CD4-positive, alpha-beta T cell treated with Interleukin-4 for 1 hour (primary cell): ENCODE data around the gene IRF1.

Experiments
- DNase-seq, 2 donors: peaks; one replicate each; pipeline ENCODE4 v3.0.0-alpha.2; 2020 to 2022

Gene IRF1

DNA sequence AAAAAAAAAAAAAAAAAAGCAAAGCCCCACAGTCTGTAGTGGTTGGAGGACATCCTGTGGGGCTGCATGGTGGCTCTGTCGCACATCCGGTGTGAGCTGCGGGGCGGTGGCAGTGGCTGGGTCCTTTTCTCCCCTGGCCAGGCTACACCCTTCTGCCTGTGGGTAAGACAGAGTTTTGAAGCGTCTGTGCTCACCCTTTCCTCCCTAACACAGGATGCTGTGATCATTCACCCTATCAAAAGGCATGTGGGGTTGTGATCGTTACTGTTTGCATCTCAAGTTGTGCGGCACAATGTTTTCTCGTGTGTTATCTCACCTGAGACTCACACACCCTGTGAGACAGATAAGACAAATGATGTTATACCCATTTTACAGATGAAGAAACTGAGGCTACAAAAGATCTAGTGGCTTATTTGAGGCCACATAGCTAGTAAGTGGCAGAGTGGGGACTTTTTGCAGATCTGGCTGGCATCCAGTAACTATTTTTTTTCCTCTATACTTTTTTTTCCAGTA, 17.5 kb downstream of the IRF1 start:
- DNase-seq = peak; percentile 94 to 95

DNA sequence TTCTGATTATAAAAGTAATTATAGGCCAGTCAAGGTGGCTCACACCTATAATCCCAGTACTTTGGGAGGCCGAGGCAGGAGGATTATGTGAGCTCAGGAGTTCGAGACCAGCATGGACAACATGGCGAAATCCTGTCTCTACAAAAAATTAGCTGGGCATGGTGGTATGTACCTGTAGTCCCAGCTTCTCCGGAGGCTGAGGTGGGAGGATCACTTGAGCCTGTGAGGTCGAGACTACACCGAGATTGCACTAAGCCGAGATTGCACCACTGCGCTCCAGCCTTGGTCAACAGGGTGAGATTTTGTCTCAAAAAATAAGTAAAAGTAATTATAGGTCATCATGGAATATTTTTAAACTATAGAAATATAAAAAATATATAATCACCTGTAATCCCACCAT, 18.1 kb downstream of the IRF1 start:
- no peak for DNase-seq

DNA sequence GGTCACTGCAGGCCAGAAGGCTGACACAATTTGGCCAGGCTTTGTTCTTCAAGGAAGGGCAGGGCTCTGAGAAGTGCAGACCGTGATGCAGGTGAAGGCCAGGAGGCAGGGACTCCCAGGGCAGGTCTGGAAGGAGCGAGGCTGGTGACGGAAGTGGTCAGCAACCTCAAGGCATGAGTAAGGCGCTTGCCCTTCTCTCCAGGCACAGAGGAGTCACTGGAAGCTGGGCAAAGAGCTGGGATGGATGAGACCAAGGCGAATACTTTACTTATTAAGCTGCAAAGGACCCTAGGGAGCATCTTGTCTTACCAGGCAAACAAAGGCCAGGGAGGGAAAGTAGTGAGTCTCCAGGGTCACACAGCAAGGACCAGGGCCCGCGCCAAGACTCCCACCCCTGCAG, 18.6 kb downstream of the IRF1 start:
- no peak for DNase-seq

DNA sequence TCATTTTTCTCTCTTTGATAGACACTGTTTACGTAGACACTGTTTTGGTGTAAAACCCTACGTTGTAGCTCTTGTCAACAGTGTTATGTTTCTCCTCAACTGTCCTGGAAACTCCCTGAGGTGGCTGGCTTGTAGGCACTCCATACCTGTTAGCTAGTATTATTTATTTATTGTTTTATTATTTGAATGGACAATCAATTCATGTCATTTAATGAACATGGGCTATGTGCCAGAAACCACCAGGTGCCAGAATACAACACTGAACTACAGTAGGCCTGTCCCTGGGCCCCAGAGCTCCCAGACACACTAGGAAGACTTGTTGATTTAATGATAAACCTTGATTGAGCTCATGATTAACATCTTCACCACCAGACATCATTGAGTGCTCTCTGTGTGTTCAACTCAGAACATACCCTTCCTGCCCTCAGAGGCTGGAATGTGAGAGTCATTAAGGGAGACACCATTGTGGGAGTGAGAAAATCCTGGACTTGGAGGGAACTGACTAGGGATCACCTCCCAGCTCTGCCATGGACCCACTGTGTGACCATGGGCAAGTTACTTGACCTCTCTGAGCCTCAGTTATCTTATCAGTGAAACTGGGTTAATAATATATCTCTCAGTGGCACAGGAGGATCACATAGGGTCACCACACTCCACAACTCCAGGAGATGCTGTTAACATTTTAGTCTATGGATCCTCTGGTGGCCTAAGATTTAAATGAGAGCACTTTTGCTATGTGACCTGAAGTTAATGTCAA, 19.2 kb downstream of the IRF1 start:
- DNase-seq = peak in 1 of 2 donors; percentile 59

DNA sequence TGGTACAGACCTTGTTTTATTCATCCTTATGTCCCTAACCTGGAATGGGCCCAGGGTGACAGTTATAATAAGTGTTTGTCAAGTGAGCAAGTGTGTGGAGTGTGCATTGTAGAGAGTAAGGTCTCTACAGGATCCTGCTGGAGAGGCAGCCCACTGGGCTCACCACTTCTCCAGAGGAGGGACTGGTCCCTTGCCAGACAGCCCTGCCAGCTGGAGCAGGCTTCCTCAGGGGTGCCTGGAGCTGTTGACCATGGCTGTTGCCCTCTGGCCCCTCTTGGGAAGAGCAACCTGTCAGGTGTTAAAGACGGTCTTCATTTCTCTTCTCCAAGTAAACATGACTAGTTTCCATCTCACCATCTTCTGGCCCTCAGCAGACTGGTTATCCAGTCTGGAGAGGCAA, 20.0 kb downstream of the IRF1 start:
- DNase-seq = no peak

DNA sequence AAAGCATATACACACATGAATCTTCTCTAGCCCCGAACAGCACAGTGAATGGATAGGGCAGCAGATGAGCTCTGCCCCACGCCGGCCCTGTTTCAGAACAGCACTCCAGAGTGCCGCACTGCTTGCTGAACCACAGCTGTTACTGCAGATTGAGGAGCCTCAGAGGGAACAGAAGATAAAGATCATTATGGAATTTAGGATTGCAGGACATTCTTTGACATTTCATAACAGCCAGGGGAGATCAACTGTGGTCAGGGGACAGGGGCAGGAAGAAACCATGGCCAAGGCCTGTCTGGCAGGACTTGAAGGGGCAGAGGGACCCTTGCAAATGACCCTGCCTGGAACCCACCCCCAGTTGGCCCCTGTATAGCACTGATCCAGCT, 20.6 kb downstream of the IRF1 start:
- no peak for DNase-seq

DNA sequence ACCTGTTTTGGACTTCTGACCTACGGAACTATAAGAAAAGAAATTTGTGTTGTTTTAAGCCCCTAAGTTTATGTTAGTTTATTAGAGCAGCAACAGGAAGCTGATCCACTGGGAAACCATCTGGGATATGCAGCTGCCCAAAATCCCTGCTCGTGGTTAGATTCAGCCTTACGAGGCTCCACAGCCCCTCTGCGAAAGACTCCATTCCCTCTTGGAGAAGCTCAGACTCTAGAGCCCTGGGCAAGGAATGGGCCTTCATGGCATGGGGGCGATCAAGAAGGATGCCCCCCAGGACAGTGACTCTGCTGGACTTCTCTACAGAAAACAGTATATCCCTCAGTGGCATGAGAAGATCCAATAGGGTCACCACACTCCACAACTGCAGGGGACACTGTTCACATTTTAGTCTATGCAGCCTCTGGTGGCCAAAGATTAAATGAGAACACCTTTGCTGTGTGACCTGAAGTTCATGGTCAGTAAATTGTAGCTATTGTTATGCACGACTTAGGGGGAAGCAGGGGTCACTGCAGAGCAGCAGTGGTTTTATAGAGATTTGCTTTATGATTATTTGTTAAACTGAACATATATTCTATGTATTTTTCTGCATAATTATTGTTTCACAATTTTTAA, 21.1 kb downstream of the IRF1 start:
- DNase-seq = no peak

DNA sequence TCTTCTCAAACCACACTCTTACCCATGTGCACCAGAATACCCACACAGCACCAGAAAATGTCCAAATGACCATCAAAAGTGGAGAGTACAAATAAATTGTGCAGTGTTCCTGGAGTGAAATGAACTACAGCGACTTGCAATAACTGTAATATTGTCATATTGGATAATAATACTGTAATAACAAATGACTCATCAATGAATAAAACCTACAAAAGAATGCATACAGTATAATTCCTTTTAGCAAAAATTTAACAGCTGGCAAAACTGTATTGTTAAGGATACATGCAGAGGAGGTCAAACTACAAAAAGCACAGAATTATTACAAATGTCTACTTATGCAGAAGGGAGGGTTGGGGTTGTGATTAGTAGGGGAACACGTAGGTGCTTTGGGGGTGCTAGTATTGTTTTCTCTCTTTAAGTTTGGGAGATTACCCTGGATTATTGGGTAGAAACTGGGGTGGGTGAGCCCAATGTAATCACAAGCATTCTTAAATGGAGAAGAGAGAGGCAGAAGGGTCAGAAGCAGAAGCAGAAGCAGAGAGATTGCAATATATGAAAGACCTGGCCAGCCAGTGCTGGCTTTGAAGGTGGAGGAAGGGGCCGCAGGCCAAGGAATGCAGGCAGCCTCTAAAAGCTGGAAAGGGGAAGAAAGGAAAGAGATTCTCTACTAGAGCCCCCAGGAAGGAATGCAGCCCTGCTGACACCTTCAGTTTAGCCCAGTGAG, 21.8 kb downstream of the IRF1 start:
- no peak for DNase-seq

DNA sequence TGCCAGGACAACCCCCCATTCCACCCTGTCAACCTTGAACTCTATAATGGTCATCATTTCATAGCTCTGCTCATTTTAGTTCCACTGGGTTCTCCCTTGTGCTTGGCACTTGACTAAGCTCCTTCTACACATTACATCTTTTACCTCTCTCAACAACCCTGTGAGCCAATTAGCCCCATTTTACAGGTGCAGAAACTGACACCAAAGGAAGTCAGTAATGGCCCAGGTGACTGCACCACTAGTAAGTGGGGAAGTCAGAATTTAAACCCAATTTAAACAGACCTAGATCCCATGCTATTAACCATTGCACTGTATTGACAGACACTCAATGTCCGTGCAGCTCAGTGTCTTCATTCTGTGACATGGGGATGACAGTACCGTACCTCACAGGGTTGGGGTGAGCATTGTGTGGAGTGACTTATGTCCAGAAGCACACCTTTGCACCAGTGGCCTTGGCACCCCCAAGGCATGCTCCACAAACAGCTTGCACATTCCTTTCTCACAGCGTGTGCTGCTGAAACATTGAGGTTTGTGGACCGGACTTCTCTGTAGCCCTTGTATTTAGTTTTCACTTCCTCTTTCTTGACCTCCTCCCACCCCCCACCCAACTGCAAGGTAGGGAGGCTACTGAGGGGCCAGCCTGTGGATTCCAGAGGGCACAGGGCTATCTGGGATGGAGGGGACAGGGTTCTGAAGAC, 23.1 kb downstream of the IRF1 start:
- DNase-seq = no peak

DNA sequence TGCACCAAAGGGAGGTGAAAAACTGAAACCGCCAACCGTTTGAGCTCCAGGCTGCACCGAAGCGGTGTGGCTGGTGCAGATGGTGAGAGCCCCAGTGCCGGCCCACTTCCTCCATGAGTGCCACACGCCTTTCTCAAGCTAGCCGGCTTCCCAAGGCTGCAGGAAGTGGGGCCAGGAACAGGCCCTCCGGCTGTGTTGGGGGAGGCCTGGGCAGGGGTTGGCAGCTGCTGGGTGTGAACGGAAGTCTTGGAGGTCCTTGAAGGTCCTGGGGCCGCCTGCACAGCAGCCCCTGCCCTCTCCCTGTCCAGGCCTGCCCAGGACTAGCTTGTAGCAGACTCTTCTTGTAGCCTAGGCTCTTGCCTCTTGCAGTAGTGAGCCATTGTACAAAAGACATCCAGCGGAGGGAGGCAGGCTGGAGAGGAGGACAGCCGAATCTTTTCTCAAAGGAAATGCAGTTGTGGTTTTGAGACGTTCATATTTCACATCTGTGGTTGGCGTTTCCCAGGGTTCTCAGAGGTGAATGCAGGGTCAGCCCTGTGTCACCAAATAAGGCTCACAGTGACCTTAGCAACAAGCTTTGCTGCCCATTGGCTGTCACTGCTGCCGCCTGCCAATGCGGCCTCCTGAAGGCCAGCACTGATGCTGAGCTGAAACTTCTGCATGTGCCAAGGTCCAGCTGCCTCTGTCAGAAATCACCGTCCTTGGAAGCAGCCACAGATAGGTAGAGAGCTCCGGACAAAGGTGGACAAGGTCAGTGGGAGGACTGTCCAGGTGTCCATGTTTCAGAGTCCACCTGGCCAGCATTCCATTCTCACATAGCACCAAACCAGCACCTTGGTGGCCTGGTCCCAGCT, 23.9 kb downstream of the IRF1 start:
- peak; percentile 86 for DNase-seq

DNA sequence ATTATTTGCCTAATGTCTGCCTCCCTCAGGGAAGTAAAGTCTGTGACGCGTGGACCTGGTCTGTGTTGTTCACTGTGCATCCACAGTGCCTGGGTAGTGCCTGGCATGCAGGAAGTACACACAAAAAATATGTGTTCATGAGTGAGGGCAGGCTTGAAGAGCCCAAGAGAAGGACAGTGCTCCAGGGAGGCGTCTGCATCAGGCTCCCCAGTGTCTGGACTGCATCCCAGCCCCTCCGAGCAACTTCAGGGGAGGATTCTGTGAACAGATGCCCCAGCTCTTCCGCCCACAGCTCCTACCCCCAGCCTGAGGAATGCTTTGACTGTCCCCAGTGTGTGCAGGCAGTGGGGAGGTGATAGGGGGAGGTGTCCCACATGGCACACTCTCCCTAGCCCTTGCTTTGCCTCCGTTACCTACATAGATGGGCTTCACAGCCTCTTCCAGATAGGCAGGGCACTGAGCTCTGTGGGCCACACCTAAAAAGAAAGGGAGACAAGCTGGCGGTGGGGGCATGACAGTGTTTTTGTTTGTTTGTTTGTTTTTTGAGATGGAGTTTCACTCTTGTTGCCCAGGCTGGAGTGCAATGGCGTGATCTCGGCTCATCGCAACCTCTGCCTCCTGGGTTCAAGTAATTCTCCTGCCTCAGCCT, 25.4 kb downstream of the IRF1 start:
- DNase-seq = no peak

DNA sequence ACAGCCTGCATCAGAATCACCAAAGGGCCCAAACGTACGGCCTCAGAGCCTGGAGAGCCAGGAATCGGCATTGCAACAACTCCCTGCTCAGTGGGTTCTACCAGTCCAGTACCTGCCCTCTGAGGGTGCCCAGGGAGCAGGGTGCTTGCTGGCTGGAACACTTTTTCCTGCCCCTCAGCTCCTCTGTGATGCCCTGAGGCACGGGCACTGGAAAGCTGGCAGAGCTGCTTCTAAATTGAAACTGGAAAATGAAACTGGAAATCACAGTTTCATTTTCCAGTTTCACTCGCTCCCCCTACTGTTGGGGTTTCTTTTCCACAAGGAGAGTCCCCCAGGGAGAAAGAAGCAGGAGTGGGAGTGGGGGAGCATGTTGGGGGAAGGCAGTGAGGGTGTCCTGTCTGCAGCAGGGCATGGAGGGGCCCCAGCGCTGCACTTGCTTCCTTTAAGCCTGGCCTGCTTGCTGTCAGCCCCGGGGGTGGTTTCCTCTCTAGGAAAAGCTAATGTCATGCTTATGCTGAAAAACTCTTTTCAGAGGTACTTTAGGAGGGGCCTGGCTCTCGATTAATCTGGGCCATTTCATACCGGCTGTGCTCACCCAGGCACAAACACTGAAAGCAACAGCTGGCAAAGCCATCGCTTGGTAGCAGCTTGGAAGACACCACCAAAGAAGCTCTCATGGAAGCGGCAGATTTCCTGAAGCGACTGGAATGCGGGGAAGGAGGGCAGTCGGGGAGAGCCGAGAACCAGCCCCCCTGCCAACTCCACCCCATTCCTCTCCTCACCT, 26.2 kb downstream of the IRF1 start:
- DNase-seq = peak; percentile 29 to 43

DNA sequence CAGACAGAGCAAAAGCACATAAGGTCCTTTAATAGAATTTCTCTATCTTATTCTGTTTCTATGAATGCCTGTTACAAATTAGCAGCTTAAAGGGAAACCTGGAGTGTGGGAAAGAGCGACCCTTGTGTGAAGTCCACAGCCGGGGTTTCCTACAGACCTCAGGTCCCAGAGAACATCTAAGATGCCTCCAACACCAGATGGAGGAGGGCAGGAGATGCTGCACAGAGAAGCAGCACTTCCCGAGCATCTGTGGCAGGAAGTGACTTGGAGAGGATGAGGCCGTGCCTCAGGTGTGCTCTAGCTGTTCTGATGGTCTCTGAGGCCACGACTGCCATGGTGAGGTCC, 26.8 kb downstream of the IRF1 start:
- no peak for DNase-seq

DNA sequence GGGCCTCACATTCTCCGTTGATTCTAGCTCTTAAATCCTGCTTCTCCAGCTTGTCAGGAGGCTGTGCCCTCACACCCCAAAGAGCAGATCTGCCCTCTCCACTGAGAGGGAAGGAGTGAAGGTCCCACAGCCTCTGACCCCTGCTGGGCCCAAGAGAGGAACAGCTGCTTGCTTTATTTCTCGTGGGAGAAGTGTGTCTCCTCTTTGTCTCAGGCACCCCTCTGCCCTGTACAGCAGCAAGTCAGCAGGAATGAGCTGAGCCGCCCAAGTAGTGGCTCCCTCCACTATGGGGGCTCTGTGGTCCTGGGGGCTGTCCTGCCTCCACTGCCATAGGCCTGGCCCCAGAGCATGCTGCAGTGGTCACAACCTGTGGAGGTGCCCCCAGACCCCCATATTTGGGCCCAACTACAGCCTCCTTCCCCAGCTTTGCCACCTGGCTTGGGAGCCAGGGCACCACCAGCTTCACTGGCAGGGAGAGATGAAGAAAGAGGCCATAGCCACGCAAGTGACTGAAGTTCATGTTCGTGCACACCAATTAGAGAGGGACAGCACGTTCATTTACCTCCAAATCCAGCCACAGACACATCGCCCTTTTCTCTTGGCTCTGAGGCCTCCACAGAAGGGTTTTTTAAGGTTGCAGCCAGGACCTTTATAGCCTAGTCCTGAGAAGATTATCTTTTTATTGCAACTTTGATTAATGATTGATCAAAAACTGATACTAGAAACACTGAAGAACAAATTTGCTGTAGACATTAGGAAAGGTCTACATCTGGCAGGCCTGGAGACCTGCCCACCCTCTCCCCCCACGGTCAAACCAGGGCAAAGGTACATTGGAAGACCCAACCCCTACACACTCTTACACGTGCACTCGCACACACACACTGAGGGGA, 27.5 kb downstream of the IRF1 start:
- no peak for DNase-seq

DNA sequence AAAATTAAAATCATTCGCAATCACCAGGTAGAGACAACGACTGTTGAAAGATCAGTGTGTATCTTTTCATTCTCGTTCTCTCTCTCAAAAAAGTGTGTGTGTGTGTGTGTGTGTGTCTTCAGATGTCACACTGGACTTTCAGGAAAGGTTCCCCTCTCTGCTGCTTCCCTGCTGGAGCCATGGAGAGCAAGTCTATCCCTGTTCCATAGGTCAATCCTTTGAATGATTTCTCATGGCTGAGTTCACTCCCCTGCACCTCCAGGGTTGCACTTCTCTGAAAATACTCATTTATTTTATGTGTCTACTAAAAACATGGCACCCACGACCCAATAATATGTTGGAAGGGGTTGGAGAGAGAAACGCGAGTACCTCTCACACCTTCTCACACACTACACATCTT, 28.2 kb downstream of the IRF1 start:
- no peak for DNase-seq

DNA sequence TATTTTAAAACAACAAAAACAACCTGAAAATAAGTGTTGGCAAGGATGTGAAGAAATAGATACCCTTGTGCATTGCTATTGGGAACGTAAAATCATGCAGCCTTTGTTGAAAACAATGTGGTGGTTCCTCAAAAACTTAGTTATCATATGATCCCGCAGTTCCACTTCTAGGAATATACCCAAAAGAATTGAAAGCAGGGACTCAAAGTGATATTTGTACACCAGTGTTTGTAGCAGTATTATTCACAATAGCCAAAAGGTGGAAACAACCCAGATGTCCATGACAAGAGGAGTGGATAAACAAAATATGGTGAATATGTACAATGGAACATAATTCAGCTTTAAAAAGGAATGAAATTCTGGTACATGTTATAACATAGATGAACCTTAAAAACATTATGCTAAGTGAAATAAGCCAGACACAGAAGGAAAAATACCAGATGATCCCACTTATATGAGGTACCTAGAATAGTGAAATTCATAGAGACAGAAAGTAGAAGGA, 29.0 kb downstream of the IRF1 start:
- no peak for DNase-seq

DNA sequence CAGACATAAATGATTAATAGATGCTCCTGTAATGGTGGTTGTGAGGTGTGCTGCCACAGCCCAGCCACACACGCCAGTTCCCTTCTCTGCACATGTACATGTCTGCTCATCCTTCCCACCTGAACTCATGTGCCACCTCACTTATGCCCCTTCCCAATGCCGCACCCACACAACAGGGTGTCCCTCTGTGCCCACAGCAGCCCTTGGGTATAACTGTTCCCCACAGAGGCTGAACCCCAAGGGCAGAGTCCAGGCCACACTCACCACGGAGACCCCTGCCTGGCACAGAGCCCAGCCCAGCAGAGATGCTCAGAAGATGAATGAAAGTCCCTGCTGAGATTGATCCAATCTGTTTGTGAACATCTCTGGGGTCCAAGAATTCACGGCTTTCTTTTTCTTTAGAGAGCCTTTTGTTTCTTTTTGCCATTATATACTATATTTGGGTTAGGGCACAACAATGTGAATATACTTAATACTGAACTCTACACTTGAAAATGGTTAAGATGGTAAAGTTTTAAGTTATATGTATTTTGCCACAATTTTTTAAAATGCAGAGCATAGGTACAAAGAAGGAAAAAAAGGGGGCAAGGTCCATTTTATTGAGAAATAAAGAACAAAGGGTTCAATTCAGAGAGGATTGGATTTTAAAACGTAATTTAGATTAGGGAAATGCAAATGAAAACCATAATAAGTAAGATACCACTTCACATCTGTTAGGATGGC, 29.6 kb downstream of the IRF1 start:
- DNase-seq = no peak

DNA sequence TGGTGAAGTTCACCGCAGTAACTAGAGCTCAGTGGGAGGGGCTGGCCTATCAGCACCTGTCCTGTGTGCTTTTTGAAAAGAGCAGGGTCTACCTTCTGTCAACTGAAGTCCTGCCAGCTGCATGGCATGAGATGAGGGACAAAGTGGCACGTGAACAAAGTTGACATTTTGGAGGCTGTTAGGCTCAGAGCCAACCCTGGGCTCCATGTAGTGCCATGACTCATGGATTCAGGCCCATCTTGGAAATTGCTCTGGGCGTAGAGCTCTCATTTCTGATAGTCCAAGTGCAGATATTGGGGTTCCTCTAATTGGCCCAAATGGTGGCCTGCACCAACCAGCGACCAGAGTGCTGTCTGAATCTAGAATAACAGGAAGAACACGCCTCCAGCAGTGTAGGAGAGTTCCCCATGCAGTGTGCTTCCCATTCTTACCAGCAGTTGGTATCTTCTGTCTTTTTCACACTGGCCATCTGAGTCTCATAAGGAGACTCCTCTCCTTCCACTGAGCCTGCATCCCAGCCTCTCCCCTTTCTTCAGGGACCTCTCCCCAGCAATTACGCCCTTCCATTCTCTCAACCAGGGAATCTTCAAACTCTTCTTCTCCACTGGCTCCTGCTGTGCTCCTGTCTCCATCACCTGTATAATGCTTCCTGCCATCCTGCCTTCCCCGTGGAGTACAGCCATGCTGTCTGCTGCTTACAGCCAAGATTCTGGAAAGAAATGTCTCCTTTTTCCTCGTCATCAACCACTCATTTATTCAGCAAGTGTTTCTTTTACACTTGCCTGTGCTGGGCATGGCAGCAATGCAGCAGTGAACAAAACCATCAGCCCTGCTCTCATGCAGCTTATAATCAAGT, 30.4 kb downstream of the IRF1 start:
- DNase-seq = peak in 1 of 2 donors; percentile 53
